ENCODE measurements around the gene ACTR3C. TPM values are rescaled to one million over a fixed set of nuclear protein-coding genes. Genes with fewer than 3 reads are reported as not detected.
A peak's percentile ranks its signal among the peaks of the same experiment; 100 is the strongest.

Gene ACTR3C
- total and polyA plus RNA-seq, 9 donors, result 0.36 to 2.4 (median 1.3) TPM

DNA sequence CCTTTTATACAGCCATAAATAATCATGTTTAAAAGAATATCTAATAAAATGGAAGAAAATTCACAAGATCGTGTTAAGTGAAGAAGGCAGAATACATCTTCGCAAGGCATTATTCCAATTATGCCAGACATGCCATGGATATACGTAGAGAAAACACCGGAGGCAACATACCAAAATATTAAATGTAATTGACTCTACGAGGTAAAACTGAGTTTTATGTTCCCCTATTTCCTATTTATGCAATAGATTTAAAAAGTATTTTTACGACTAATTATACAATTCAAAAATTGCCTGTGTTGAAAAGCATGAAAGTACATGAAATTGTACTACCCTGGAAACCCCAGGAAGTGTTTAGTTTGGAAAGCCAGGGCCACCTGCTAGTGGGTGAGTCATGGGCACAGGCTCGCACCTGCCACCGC is 44.3 kb upstream of the ACTR3C start:
- Histone ChIP-seq H3K36me3 (ENCODE audit: control insufficient read depth, insufficient read depth, low read length) (peaks cover 28% of the 10 kb centered on the region), H3K27ac (ENCODE audit: low read length) (peak overlapping the region; percentile 92), H3K27me3 (ENCODE audit: control insufficient read depth, insufficient read depth, low read length) (no peaks in the 10 kb centered on the region), H3K4me1 (ENCODE audit: control insufficient read depth, insufficient read depth, low read length) (peaks cover 30% of the 10 kb centered on the region), H3K4me3 (ENCODE audit: low read length) (peak overlapping the region; percentile 64), H3K9me3 (replicated peaks; ENCODE audit: control insufficient read depth, low read depth, low read length) (no peaks in the 10 kb centered on the region)
- no peak for DNase-seq
- 6% methylated on average over 2 of the region's 8 CpGs for WGBS (ENCODE audit: insufficient coverage)

DNA sequence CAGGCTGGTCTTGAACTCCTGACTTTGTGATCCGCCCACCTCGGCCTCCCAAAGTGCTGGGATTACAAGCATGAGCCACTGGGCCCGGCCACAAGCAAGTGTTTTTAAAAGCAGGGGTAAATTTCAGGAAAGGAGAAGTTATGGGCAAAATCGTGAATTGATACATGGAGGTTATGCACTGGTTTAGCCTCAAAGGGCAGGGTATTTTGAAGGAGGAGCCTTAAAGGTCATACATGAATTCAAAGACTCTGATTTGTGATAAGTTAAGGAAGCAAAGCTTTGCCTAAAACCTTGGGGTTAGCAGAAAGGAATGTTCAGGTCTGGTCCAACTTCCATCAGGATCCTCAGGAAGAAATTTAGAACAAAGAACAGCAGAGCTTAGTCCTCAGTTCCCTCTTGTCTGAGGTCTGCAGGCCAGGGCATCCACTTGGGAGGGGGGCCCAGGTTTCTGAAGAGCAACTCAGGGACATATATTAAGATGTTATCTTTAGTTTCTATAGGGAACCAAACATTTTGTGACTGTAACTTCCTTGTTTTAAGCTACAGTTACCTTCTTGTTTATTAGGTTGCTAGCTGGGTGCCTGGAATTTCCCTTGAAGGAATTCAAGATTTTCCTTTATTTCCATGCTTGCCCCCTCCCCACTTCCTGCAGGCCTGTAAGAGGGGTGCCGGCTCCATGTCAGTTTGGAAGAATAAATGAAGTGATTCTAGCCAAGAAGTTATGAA is 42.5 kb upstream of the ACTR3C start:
- H3K27me3 ChIP-seq (ENCODE audit: control insufficient read depth, insufficient read depth, low read length), result no peaks in the 10 kb centered on the region
- H3K36me3 ChIP-seq (ENCODE audit: control insufficient read depth, insufficient read depth, low read length), result peaks cover 15% of the 10 kb centered on the region
- H3K27ac ChIP-seq (ENCODE audit: low read length), result peak overlapping the region; percentile 47
- H3K4me1 ChIP-seq (ENCODE audit: control insufficient read depth, insufficient read depth, low read length), result peaks cover 47% of the 10 kb centered on the region
- H3K9me3 ChIP-seq (replicated peaks; ENCODE audit: control insufficient read depth, low read depth, low read length), result no peaks in the 10 kb centered on the region
- DNase-seq, result no peak
- no peak overlapping the region for H3K4me3 ChIP-seq (ENCODE audit: low read length)
- 74% methylated on average over 4 of the region's 5 CpGs for WGBS (ENCODE audit: insufficient coverage)

DNA sequence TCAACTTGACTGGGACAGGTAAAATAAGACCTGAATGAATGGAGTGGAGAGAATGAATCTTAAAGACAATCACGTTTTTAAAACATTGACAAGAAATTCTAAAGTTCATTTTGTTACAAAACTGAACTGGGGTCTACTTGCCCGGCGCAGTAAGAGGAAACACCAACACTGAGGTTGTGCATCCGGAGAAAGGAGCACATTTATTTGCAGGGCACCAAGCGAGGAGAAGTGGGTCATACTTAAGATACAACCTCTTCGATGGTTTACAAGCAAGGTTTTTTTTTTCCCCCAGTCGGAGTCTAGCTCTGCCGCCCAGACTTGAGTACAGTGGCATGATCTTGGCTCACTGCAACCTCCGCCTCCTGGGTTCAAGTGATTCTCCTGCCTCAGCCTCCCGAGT is 41.8 kb upstream of the ACTR3C start:
- no peaks in the 10 kb centered on the region for H3K27me3 ChIP-seq (ENCODE audit: control insufficient read depth, insufficient read depth, low read length)
- H3K9me3 ChIP-seq (replicated peaks; ENCODE audit: control insufficient read depth, low read depth, low read length), result no peaks in the 10 kb centered on the region
- H3K4me3 ChIP-seq (ENCODE audit: low read length), result no peak overlapping the region
- WGBS (ENCODE audit: insufficient coverage), result 94% methylated on average over 9 of the region's 10 CpGs
- no peak for DNase-seq
- no peak overlapping the region for H3K27ac ChIP-seq (ENCODE audit: low read length)
- H3K4me1 ChIP-seq (ENCODE audit: control insufficient read depth, insufficient read depth, low read length), result peaks cover 42% of the 10 kb centered on the region
- peaks cover 9% of the 10 kb centered on the region for H3K36me3 ChIP-seq (ENCODE audit: control insufficient read depth, insufficient read depth, low read length)

DNA sequence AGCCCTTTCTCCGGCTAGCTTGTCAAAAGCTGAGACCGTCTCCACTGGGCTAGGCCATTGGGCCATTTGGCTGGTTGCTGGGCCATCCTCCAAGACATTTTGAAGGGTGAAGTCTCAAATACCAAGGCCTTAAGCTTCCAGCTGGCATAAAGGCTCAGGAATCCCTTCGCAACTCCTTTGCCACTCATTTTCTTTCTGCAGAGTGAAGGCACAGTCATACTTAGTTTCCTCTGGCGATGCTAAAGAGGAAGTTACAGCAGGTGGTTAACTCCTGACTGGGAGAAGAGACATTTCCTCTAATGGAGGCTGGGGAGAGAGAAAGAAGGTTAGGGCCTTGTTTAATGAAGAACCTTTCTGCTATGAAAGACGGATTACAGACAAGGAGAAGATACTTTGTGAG is 40.5 kb upstream of the ACTR3C start:
- no peaks in the 10 kb centered on the region for H3K9me3 ChIP-seq (replicated peaks; ENCODE audit: control insufficient read depth, low read depth, low read length)
- H3K4me3 ChIP-seq (ENCODE audit: low read length), result no peak overlapping the region
- no peaks in the 10 kb centered on the region for H3K36me3 ChIP-seq (ENCODE audit: control insufficient read depth, insufficient read depth, low read length)
- H3K4me1 ChIP-seq (ENCODE audit: control insufficient read depth, insufficient read depth, low read length), result peaks cover 32% of the 10 kb centered on the region
- H3K27ac ChIP-seq (ENCODE audit: low read length), result peak overlapping the region; percentile 17
- no peaks in the 10 kb centered on the region for H3K27me3 ChIP-seq (ENCODE audit: control insufficient read depth, insufficient read depth, low read length)
- DNase-seq, result peak; percentile 71
- WGBS (ENCODE audit: insufficient coverage), result 70% methylated on average over 4 of the region's 5 CpGs

- no peaks in the 10 kb centered on the region for H3K27me3 ChIP-seq (ENCODE audit: control insufficient read depth, insufficient read depth, low read length)
- peaks cover 32% of the 10 kb centered on the region for H3K4me1 ChIP-seq (ENCODE audit: control insufficient read depth, insufficient read depth, low read length)
- no peak overlapping the region for H3K27ac ChIP-seq (ENCODE audit: low read length)
- H3K9me3 ChIP-seq (replicated peaks; ENCODE audit: control insufficient read depth, low read depth, low read length), result no peaks in the 10 kb centered on the region
- no peak overlapping the region for H3K4me3 ChIP-seq (ENCODE audit: low read length)
- WGBS (ENCODE audit: insufficient coverage), result no CpG with 5 or more reads among the region's 4 CpGs
- no peak for DNase-seq
- H3K36me3 ChIP-seq (ENCODE audit: control insufficient read depth, insufficient read depth, low read length), result no peaks in the 10 kb centered on the region
Measured at GRCh38 chr7:150363370-150363769, 40.0 kb upstream of the ACTR3C start.

DNA sequence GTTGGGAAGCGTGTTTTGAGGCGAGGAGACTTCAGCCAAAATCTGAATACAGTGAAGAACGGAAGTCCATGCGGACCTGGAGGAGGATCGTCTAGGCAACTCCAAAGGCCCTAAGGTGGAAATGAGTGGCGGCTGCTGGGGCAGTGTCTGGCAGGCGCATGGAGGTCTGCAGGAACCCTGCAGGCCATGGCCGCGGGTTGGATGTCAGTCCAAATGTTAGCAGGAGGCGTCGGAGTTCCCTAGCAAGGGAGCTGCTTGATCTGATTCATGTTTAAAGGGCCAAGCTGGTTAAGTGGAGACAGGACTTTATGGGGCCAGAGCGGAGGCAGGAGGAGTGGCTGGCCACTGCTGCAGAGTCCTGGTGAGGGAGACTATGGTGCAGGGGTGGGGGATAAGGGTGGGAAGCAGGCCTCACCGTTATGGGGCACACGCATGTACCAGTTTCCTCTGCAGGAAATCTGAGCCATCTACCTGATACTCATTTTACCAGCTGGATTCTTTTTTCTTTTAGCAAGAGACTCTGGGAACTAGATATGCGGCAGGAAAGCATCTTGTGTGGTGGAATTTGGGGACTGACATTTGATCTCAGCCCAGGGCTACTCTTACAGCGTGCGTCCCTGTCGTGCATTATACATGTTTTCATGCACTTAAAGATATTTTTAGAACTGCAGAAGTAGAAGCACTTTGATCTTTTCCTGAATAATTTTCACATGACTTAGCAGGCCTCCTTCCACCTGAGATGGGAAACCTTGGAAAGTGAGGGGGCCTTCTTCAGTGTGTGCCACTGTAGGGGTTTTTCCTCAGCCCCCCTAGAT is 38.7 kb upstream of the ACTR3C start:
- 30% methylated on average over 11 of the region's 18 CpGs for WGBS (ENCODE audit: insufficient coverage)
- H3K27ac ChIP-seq (ENCODE audit: low read length), result no peak overlapping the region
- no peaks in the 10 kb centered on the region for H3K36me3 ChIP-seq (ENCODE audit: control insufficient read depth, insufficient read depth, low read length)
- H3K4me1 ChIP-seq (ENCODE audit: control insufficient read depth, insufficient read depth, low read length), result peaks cover 30% of the 10 kb centered on the region
- no peak for DNase-seq
- no peaks in the 10 kb centered on the region for H3K9me3 ChIP-seq (replicated peaks; ENCODE audit: control insufficient read depth, low read depth, low read length)
- H3K4me3 ChIP-seq (ENCODE audit: low read length), result no peak overlapping the region
- no peaks in the 10 kb centered on the region for H3K27me3 ChIP-seq (ENCODE audit: control insufficient read depth, insufficient read depth, low read length)

DNA sequence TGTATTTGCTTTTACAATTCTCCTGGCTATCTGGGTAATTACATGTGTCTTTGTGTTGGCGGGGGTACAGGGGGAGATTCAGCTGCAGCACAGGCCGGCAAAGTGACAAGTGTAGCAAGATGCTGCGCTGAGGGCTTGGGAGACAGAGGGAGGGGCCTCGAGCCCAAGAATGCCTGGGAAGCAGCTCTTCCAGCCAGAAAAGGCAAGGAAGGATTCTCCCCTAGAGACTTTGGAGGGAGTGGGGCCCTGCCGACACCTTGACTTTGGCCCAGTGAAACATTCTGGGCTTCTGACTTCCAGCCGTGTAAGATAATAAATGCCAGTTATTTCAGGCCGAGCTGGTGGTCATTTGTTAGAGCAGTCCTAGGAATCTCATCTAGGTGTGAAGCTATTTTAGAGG is 38.1 kb upstream of the ACTR3C start:
- Histone ChIP-seq H3K27me3 (ENCODE audit: control insufficient read depth, insufficient read depth, low read length) (no peaks in the 10 kb centered on the region), H3K27ac (ENCODE audit: low read length) (no peak overlapping the region), H3K36me3 (ENCODE audit: control insufficient read depth, insufficient read depth, low read length) (no peaks in the 10 kb centered on the region), H3K4me3 (ENCODE audit: low read length) (no peak overlapping the region), H3K9me3 (replicated peaks; ENCODE audit: control insufficient read depth, low read depth, low read length) (no peaks in the 10 kb centered on the region), H3K4me1 (ENCODE audit: control insufficient read depth, insufficient read depth, low read length) (peaks cover 30% of the 10 kb centered on the region)
- DNase-seq, result no peak
- WGBS (ENCODE audit: insufficient coverage), result 21% methylated on average over 7 of the region's 7 CpGs

DNA sequence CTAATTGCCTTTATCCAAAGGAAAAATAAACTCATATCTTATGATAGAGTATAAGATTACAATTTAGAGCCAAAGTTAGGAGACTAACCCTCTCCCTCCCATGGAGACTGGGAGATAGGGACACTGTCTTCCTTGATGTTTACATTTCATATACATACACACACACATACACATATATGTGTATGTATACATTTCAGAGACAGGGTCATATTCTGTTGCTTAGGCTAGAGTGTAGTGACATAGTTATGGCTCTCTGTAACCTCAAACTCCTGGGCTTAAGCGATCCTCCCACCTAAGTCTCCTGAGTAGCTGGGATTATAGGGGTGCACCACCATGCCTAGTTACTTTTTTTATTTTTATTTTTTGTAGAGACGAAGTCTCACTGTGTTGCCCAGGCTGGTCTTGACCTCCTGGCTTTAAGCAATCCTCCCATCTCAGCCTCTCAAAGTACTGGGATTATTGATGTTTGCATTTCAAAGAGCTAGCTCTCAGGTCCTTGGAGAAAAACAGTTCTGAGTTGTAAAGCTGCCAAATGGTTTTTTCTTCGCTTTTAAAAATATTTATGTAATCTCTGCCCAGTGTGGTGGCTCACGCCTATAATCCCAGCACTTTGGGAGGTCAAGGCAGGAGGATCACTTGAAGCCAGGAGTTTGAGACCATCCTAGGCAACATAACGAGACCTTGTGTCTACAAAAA is 37.2 kb upstream of the ACTR3C start:
- no peaks in the 10 kb centered on the region for H3K27me3 ChIP-seq (ENCODE audit: control insufficient read depth, insufficient read depth, low read length)
- no peak overlapping the region for H3K27ac ChIP-seq (ENCODE audit: low read length)
- WGBS (ENCODE audit: insufficient coverage), result no CpG with 5 or more reads among the region's 5 CpGs
- no peaks in the 10 kb centered on the region for H3K9me3 ChIP-seq (replicated peaks; ENCODE audit: control insufficient read depth, low read depth, low read length)
- H3K36me3 ChIP-seq (ENCODE audit: control insufficient read depth, insufficient read depth, low read length), result no peaks in the 10 kb centered on the region
- no peak overlapping the region for H3K4me3 ChIP-seq (ENCODE audit: low read length)
- DNase-seq, result no peak
- peaks cover 30% of the 10 kb centered on the region for H3K4me1 ChIP-seq (ENCODE audit: control insufficient read depth, insufficient read depth, low read length)

GRCh38 chr7:150359622-150360362 is 36.4 kb upstream of the ACTR3C start:
- Histone ChIP-seq H3K9me3 (replicated peaks; ENCODE audit: control insufficient read depth, low read depth, low read length) (no peaks in the 10 kb centered on the region), H3K4me1 (ENCODE audit: control insufficient read depth, insufficient read depth, low read length) (peaks cover 30% of the 10 kb centered on the region), H3K27ac (ENCODE audit: low read length) (no peak overlapping the region), H3K27me3 (ENCODE audit: control insufficient read depth, insufficient read depth, low read length) (no peaks in the 10 kb centered on the region), H3K36me3 (ENCODE audit: control insufficient read depth, insufficient read depth, low read length) (no peaks in the 10 kb centered on the region), H3K4me3 (ENCODE audit: low read length) (no peak overlapping the region)
- DNase-seq, result no peak
- WGBS (ENCODE audit: insufficient coverage), result 80% methylated on average over 1 of the region's 2 CpGs
